ENCODE data around the gene IRGC. TPM values are rescaled to one million over a fixed set of nuclear protein-coding genes. Genes with fewer than 3 reads are reported as not detected.

The IRGC gene
- total and polyA plus RNA-seq, 9 of the 15 experiments (the other 6 are each of a cell fraction or from before 2014, with no cell fraction given), result not detected

GRCh38 chr19:43725468-43725867, 9.6 kb downstream of the IRGC start:
- no peak overlapping the region for H3K9ac ChIP-seq (ENCODE audit: insufficient read depth in 1 of 2, low read depth in 2 of 2, low read length in 2 of 2)
- POLR2A ChIA-PET, result interaction anchor here (1.7 to 2.0 kb wide), 2 partner anchors 9 to 10 kb away, joined by 8 read pairs; no protein-coding TSS in a partner anchor
- no peak overlapping the region for H3K4me3 ChIP-seq
- H2AFZ ChIP-seq (ENCODE audit: low read depth, low read length), result no peak overlapping the region
- peaks cover 20% of the 10 kb centered on the region; the same call in 2 of the 3 replicates for H3K36me3 ChIP-seq (ENCODE audit: control insufficient read depth, insufficient read depth, low read length)
- ATAC-seq (no peak), DNase-seq (ENCODE audit: extremely low read depth in 1 of 4, low spot score in 3 of 4) (no peak), FAIRE-seq (no peak)
- no peaks in the 10 kb centered on the region for H3K9me1 ChIP-seq (ENCODE audit: control insufficient read depth, insufficient read depth, low read length)
- no peaks in the 10 kb centered on the region for H3K27me3 ChIP-seq (ENCODE audit: control insufficient read depth in 2 of 2, insufficient read depth in 2 of 2, low read length in 2 of 2)
- no peaks in the 10 kb centered on the region for H4K20me1 ChIP-seq (replicated peaks; ENCODE audit: control insufficient read depth, insufficient read depth, low read length)
- H3K79me2 ChIP-seq (ENCODE audit: control insufficient read depth, insufficient read depth, low read length), result no peaks in the 10 kb centered on the region
- no peak overlapping the region for H3K27ac ChIP-seq (ENCODE audit: extremely low read depth, low read depth, low read length)
- TF ChIP-seq GATAD2B (IDR thresholded peaks at IDR 0.05; ENCODE audit: borderline replicate concordance), result no peak
- TF ChIP-seq TRIM28 (IDR thresholded peaks at IDR 0.05), result no peak
- no peak for TF ChIP-seq PRPF4 (IDR thresholded peaks at IDR 0.05; ENCODE audit: insufficient read depth, low read depth, low read length, poor library complexity, severe bottlenecking)
- no peak for TF ChIP-seq MBD1 (CRISPR knock-in tag; IDR thresholded peaks at IDR 0.05)
- TF ChIP-seq ZNF12 (CRISPR knock-in tag; IDR thresholded peaks at IDR 0.05), result no peak
- TF ChIP-seq ETV5 (CRISPR knock-in tag; IDR thresholded peaks at IDR 0.05; ENCODE audit: low read depth), result no peak
- TF ChIP-seq PATZ1 (CRISPR knock-in tag; IDR thresholded peaks at IDR 0.05; ENCODE audit: borderline replicate concordance), result no peak
- TF ChIP-seq EHMT2 (IDR thresholded peaks at IDR 0.05), result no peak
- TF ChIP-seq E2F5 (CRISPR knock-in tag; IDR thresholded peaks at IDR 0.05), result no peak
- no peak for TF ChIP-seq ATF2 (CRISPR knock-in tag; IDR thresholded peaks at IDR 0.05)
- no peak overlapping the region for H3K4me2 ChIP-seq (ENCODE audit: insufficient read depth, low read length)
- H3K9me3 ChIP-seq (replicated peaks; ENCODE audit: control insufficient read depth, insufficient read depth, low read depth, low read length), result no peaks in the 10 kb centered on the region
- 46% methylated on average over 7 of the region's 7 CpGs for WGBS (ENCODE audit: insufficient coverage, low coverage, missing lambda C conversion rate)
- CTCF ChIA-PET (ENCODE audit: low intra/inter-chr PET ratio), result no interaction called here
- H3K4me1 ChIP-seq (replicated peaks in 1 of 2; ENCODE audit: control insufficient read depth in 2 of 2, insufficient read depth in 2 of 2, low read length in 2 of 2), result no peaks in the 10 kb centered on the region; a peak in 1 of 5 replicates
- no TSS peak for BruUV-seq (replicated peaks)
- in situ Hi-C loops (cut with MboI), result no loop called here
- intact Hi-C loops (cut with micrococcal nuclease), result no loop called here

Measured in K562 (cell line).